ENCODE results near the gene ANKRD16.
"Not testable (repeated sequence)": the region's sequence is repeated elsewhere in the genome, so short reads cannot be mapped to it uniquely, and the experiment has no call there.

The ANKRD16 gene

DNA sequence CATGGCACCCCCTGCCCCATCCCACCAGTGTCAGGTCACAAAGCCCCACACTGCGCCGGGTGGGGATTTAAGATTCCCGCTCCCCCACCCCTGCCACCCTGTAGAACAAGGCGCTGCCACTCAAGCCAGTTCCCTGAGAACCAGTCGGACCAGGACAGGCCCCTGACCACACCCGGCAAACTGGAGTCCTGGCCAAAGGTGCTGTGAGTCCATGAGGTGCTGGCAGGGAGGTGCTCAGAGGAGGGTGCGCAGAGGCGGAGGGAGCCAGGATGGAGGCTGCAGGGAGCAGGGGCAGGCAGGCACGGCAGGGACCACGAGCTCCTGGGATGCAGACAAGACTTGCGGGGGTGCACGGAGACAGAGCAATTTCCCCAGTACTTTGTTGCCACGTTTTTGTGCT, 56.7 kb downstream of the ANKRD16 start:
- TF ChIP-seq CTCF (IDR thresholded peaks at IDR 0.05), result no peak
- Histone ChIP-seq H3K27ac (no peak overlapping the region), H3K4me3 (no peak overlapping the region)
- no peak for DNase-seq (ENCODE audit: low spot score)

- no peak for TF ChIP-seq CTCF (IDR thresholded peaks at IDR 0.05)
- DNase-seq (ENCODE audit: low spot score), result no peak
- Histone ChIP-seq H3K27ac (no peak overlapping the region), H3K4me3 (no peak overlapping the region)
These were observed 58.3 kb downstream of the ANKRD16 start for GRCh38 chr10:5831446-5831782.

DNA sequence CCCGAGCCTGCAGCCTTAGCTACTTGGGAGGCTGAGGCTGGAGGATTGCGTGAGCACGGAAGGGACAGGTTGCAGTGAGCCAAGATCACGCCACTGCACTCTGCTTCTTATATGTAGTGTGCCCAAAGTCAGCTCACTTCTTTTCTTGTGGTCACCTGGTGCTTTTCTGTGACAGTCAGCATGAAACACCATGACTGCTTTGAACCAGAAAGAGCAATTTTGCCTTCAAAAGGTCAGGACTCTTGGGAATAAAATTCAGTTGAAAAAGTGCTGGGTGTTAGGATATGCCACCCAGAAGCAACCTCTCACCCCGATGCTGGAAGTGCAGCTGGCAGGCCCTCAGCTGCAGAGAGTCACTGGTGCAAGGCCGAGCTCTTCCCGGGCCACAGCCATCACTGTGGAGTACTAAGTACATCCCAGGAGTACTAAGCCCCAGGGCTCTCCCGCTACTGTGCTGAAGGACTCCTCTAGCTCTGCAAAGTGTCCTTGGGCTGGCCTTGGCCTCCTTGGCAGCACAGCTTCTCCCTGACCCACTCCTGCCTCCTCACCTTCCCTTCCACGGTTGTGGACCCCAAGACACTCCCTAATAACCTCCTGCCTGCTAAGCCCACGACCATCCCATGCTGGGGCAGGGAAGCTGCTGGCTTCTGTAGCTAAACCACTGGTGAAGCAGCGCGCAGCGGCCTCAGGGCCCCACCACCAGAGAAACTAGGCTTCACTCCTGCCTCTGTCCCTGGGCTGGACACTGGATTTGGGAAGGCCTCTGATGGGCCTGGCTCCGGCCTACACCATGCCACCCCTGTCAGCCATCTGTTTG, 58.9 kb downstream of the ANKRD16 start:
- DNase-seq (ENCODE audit: low spot score), result no peak

DNA sequence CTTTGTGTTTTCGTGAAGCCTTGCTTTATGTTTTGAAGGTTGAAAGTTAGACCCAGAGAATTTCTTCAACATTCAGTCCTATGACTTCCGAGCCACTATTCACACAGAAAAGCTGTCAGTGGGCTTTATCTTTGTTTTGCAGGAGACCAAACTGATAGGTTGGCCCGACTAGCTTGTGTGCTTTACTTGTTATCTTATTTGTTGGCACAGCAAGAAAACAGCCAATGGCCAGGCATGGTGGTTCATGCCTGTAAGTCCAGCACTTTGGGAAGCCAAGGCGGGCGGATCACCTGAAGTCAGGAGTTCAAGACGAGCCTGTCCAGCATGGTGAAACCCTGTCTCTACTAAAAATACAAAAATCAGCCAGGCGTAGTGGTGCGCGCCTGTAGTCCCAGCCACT, 60.4 kb downstream of the ANKRD16 start:
- no peak for DNase-seq (ENCODE audit: low spot score)
- H3K4me3 ChIP-seq, result no peak overlapping the region
- H3K27ac ChIP-seq, result no peak overlapping the region
- TF ChIP-seq CTCF (IDR thresholded peaks at IDR 0.05), result no peak

More for the DNA sequence above, 58.9 kb downstream of the ANKRD16 start:
- Histone ChIP-seq H3K4me3 (no peak overlapping the region), H3K27ac (no peak overlapping the region)
- no peak for TF ChIP-seq CTCF (IDR thresholded peaks at IDR 0.05)

DNA sequence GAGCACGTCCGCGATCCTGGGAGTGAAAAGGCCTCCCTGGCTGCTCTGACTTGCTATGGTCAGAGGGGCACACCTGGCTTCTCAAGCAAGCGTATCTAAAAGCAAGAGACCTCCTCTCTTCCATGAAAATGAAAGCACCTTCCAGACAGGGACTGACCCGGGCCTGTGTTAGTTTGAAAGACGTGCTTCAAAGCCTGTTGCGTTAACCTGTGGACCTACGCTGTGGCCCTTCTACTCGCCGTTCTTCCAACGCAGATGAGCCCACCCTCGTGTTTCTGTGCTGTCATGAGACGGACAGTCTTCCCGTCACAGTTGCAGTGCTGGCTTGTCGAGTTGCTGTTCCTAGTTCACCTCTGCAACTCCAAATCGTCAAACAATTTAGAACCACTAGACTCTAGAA, 61.0 kb downstream of the ANKRD16 start:
- no peak for TF ChIP-seq CTCF (IDR thresholded peaks at IDR 0.05)
- no peak for DNase-seq (ENCODE audit: low spot score)

GRCh38 chr10:5827841-5828240, 61.9 kb downstream of the ANKRD16 start:
- DNase-seq (ENCODE audit: low spot score), result no peak
- no peak overlapping the region for H3K4me3 ChIP-seq
- no peak for TF ChIP-seq CTCF (IDR thresholded peaks at IDR 0.05)
- no peak overlapping the region for H3K27ac ChIP-seq

More for the DNA sequence above, 61.0 kb downstream of the ANKRD16 start:
- Histone ChIP-seq H3K27ac (no peak overlapping the region), H3K4me3 (no peak overlapping the region)

DNA sequence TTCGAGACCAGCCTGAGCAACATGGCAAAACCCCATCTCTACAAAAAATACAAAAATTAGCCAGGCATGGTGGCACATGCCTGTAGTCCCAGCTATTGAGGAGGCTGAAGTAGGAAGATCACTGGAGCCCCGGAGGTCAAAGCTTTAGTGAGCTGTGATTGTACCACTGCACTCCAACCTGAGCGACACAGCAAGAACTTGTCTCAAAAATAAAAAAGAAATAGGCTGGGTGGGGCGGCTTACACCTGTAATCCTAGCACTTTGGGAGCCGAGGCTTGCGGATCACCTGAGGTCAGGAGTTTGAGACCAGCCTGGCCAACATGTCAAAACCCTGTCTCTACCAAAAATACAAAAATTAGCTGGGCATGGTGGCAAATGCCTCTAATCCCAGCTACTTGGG, 63.2 kb downstream of the ANKRD16 start:
- H3K4me3 ChIP-seq; H3K27ac ChIP-seq; DNase-seq (ENCODE audit: low spot score): not testable (repeated sequence)

All from coronary artery (tissue), 2 donors.